ENCODE measurements around the gene TGIF2LX.
"Not testable (repeated sequence)": the region's sequence is repeated elsewhere in the genome, so short reads cannot be mapped to it uniquely, and the experiment has no call there.

The TGIF2LX gene

GRCh38 chrX:89921665-89922064 lies at the start of gene TGIF2LX:
TGIF2LX (plus strand) TSS chrX:89921908; CDS start chrX:89922086, 178 bp downstream.
- not testable (repeated sequence) for FAIRE-seq

GRCh38 chrX:89922338-89922934 lies 728 bp downstream of the TGIF2LX start:
- FAIRE-seq, result not testable (repeated sequence)

DNA sequence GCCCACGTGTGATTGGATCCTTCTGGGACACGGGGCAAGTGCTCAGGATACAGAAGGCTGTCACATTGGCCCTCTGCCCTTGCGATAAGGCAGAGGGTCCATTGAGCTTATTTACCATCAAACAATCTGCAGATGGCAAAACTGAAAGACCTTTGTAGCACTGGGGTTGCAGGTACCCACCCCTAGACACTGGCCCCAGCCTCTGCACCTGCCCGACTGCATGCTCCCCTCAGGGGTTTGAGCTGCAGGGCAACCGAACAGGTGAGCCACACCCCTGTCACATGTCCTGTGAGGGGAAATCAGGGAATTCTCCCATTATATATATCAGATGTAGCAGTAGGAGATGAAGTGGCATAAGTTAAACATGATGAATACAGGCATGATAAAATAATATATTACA lies 21.4 kb downstream of the TGIF2LX start:
- not testable (repeated sequence) for FAIRE-seq

DNA sequence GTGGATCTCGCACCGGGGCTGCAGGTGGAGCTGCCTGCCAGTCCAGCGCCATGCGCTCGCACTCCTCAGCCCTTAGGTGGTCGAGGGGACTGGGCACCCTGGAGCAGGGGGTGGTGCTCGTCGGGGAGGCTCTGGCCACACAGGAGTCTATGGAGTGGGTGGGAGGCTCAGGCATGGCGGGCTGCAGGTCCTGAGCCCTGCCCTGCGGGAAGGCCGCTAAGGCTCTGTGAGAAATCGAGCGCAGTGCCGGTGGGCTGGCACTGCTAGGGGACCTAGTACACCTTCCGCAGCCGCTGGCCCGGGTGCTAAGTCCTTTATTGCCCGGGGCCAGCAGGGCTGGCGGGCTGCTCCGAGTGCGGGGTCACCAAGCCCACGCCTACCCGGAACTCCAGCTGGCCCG lies 43.9 kb downstream of the TGIF2LX start:
- not testable (repeated sequence) for FAIRE-seq
